ENCODE data around the gene LCK. TPM values are rescaled to one million over a fixed set of nuclear protein-coding genes. Genes with fewer than 3 reads are reported as not detected.

LCK gene
- 0.20 TPM in 1 of 2 replicates, not detected in the other for total RNA-seq

GRCh38 chr1:32250893-32251716 is at the start of gene LCK:
LCK (plus strand) TSS chr1:32251265; CDS start chr1:32274330, 23,065 bp downstream.

DNA sequence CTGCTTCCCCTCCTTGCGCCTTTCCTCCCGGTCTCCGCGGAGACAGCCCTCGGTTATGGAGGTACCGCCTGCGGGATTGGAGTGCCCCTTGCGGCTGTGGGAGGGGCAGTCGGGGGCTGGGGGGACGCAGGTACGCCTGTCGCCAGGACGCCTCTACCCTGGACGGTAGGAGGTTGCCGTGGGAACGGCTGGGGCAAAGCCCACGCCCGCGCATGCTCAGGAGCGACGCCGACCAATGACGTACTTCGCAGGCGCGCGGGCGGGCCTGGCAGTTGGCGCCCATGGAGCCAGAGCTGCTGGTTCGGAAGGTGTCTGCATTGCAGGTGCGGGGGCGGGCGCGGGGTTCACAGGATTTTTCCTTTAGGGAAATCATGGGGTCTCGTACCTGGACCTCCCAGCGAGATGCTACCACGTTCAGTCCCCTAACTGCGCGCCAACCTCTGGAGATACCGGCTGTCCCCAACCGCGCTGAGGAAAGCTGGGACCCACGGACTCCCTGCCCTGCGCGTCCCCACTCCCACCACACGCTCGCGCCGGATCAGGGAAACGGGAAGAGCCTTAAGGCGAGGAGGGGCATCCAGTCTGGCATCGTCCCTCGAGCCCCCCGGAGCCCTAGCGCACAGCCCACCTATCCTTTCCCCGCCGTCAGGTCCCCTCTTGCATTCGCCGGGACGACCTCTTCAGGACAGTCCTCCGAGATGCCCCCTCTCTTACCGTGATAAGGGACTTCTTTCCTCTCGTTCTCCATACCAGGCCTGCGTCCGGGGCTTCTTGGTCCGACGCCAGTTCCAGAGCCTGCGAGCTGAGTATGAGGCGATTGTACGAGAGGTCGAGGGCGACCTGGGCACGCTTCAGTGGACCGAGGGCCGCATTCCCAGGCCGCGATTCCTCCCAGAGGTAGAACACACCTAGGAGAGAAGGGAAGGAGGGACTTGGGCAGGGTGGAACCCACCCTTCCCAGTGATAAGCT is 45.4 kb upstream of the LCK start, which contains the start of gene IQCC:
Gene IQCC (plus strand): TSS at position 271 of the 970 bp plus-strand sequence. CDS start 11 bp downstream, at position 282.

DNA sequence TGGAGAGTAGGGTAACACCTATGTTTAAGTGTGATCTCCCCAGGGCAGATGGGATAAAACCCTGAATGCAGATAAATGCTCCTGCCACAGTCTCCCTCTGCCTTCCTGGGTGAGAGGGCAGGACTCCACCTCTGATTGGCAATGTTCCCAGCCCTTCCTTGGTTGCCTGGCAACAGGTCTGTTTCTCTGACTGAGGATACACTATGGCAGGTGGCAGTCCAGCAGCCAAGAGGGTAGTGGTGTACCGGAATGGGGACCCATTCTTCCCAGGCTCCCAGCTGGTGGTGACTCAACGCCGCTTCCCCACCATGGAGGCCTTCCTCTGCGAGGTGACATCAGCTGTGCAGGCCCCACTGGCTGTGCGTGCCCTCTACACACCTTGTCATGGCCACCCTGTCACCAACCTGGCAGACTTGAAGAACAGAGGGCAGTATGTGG is 42.2 kb upstream of the LCK start, which contains the start of gene DCDC2B:
Gene DCDC2B (plus strand): TSS at position 199 of the 438 bp plus-strand sequence. CDS start 5 bp downstream, at position 204.

GRCh38 chr1:32221980-32222755 is 28.9 kb upstream of the LCK start, which contains the start of the genes EIF3I and TMEM234:
EIF3I (plus strand) TSS chr1:32222407; CDS start chr1:32222442, 35 bp downstream.
TMEM234 (minus strand) TSS chr1:32222353; CDS start chr1:32222322, 31 bp downstream.

DNA sequence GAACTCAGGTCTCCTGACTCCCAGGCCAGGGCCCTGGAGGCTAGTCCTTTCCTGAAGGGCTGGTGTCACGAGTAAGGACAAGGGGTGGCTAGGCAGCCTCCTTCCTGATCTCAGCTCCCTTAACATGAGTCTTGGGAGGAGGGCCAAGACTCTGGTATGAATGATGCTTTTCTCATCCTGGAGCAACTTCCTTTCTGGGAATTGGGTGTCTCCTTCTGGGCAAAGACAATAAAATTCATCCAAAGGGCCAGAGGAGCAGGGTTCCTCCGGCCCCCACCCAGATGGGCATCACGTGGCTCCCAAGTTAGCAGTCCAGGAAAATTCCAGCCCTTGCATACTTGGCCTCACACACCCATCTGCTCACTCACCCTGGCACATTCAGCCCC is 4.2 kb upstream of the LCK start, which contains the start of gene FAM167B:
Gene FAM167B (plus strand): TSS at position 335 of the 386 bp plus-strand sequence. CDS start 200 bp downstream, outside the sequence.

DNA sequence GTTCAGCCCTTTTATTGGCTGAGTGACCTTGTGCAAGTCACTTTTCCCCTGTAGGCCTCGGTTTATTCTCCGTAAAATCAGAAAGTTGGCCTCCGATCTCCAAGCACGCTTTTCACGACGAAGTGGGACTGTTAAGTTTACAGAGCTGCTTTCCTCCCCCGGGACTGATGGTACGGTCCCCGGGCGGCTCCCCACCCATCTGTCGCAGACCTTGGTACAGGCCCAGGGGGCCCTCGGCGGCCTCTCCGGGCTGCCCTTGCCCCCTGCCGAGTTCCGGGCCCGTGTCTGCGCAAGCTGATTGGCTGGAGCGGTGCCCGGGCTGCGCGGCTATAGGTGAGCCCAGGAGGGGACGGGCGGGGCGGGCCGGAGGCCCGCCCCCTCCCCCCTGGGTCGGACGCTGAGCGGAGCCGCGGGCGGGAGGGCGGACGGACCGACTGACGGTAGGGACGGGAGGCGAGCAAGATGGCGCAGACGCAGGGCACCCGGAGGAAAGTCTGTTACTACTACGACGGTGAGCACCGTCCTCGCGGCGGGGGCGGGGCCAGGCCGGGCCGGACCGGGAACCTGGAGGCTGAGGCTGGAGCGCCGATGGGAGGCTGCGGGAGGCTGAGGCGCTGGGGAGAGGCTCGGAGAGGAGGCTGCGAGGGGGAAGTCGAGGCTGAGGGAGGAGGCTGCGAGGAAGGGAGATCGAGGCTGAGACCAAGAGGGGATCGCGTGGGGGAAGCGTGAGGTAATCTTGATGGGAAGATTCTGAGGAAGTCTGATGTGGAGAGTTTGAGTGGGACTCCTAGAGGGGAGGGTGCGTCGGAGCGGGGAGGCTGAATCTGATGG is 40.9 kb downstream of the LCK start, which contains the start of gene HDAC1:
Gene HDAC1 (plus strand): TSS at position 376 of the 831 bp plus-strand sequence. CDS start 87 bp downstream, at position 463.

Other genes starting within 250 kb of the LCK start
- gene KHDRBS1, start 237.4 kb upstream of the LCK start, total RNA-seq = 98.4 and 98.6 TPM in 2 replicates
- 10.3 and 13.4 TPM in 2 replicates for gene TMEM39B, start 178.3 kb upstream of the LCK start, total RNA-seq
- gene KPNA6, start 143.2 kb upstream of the LCK start, total RNA-seq = 45.1 and 46.0 TPM in 2 replicates
- gene TXLNA, start 71.6 kb upstream of the LCK start, total RNA-seq = 65.8 and 66.6 TPM in 2 replicates
- 12.5 and 13.0 TPM in 2 replicates for gene CCDC28B, start 50.7 kb upstream of the LCK start, total RNA-seq
- gene IQCC, start 45.6 kb upstream of the LCK start, total RNA-seq = 0.53 and 2.6 TPM in 2 replicates
- not detected in 2 replicates for gene DCDC2B, start 42.2 kb upstream of the LCK start, total RNA-seq
- gene TMEM234, start 28.9 kb upstream of the LCK start, total RNA-seq = 9.4 and 10.1 TPM in 2 replicates
- 456 and 480 TPM in 2 replicates for gene EIF3I, start 28.9 kb upstream of the LCK start, total RNA-seq
- gene FAM167B, start 4.0 kb upstream of the LCK start, total RNA-seq = 20.3 and 24.0 TPM in 2 replicates
- 128 and 129 TPM in 2 replicates for gene HDAC1, start 40.8 kb downstream of the LCK start, total RNA-seq
- gene MARCKSL1, start 85.0 kb downstream of the LCK start, total RNA-seq = 119 and 130 TPM in 2 replicates
- 0.13 and 0.79 TPM in 2 replicates for gene FAM229A, start 111.2 kb downstream of the LCK start, total RNA-seq
- not detected in 2 replicates for gene TSSK3, start 111.3 kb downstream of the LCK start, total RNA-seq
- 56.6 and 61.3 TPM in 2 replicates for gene BSDC1, start 143.2 kb downstream of the LCK start, total RNA-seq
- under 0.01 TPM in 1 of 2 replicates, not detected in the other for gene ZBTB8B, start 213.8 kb downstream of the LCK start, total RNA-seq

All from mammary microvascular endothelial cell (primary cell).